ENCODE results near the gene CDKN1C.

DNA sequence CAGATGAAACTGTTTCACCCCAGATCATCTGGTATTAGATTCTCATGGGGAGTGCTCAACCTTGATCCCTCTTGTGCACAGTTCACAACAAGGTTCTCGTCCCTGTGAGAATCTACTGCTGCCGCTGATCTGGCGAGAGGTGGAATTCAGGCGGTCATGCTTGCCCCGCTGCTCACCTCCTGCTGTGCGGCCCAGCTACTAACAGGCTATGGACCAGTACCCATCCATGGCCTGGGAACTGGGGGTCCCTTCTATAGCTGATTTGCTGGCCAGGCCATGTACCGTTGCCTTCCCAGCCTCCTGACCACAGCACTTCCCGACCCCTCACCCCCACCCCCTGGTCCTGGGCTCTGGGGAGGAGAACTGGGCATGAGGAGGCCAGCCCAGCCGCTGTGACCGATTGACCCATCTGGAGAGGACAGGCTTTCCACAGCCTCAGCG, 41.1 kb upstream of the CDKN1C start:
- TF ChIP-seq, protein P1, sequence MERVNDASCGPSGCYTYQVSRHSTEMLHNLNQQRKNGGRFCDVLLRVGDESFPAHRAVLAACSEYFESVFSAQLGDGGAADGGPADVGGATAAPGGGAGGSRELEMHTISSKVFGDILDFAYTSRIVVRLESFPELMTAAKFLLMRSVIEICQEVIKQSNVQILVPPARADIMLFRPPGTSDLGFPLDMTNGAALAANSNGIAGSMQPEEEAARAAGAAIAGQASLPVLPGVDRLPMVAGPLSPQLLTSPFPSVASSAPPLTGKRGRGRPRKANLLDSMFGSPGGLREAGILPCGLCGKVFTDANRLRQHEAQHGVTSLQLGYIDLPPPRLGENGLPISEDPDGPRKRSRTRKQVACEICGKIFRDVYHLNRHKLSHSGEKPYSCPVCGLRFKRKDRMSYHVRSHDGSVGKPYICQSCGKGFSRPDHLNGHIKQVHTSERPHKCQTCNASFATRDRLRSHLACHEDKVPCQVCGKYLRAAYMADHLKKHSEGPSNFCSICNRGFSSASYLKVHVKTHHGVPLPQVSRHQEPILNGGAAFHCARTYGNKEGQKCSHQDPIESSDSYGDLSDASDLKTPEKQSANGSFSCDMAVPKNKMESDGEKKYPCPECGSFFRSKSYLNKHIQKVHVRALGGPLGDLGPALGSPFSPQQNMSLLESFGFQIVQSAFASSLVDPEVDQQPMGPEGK (tag by site-specific recombination; IDR thresholded peaks at IDR 0.05) = no peak
- TF ChIP-seq, protein P2, sequence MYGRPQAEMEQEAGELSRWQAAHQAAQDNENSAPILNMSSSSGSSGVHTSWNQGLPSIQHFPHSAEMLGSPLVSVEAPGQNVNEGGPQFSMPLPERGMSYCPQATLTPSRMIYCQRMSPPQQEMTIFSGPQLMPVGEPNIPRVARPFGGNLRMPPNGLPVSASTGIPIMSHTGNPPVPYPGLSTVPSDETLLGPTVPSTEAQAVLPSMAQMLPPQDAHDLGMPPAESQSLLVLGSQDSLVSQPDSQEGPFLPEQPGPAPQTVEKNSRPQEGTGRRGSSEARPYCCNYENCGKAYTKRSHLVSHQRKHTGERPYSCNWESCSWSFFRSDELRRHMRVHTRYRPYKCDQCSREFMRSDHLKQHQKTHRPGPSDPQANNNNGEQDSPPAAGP (tag by site-specific recombination; IDR thresholded peaks at IDR 0.05) = no peak
- no peak for TF ChIP-seq BCL11A (tag by site-specific recombination; IDR thresholded peaks at IDR 0.05; ENCODE audit: low read depth)
- no peak for TF ChIP-seq TCF7L2 (IDR thresholded peaks at IDR 0.05; ENCODE audit: borderline replicate concordance, low read depth, low read length)
- no peak for TF ChIP-seq ZNF530 (tag by site-specific recombination; IDR thresholded peaks at IDR 0.05; ENCODE audit: low read depth)
